Stomach (tissue), 9 donors: ENCODE results near the gene SAMD5. TPM values are rescaled to one million over a fixed set of nuclear protein-coding genes. Genes with fewer than 3 reads are reported as not detected.
"Not testable (repeated sequence)": the region's sequence is repeated elsewhere in the genome, so short reads cannot be mapped to it uniquely, and the experiment has no call there.

Experiments
- DNase-seq, 2 donors: peaks; one replicate each; pipeline versions ENCODE4 v3.0.0 to v3.0.0-alpha.2; 2013 to 2019
- H3K27ac ChIP-seq, 5 donors: fragments of 200-600 bp in 4 of 5; sonication (generic) in 4 of 5; one replicate each; pipeline ENCODE4 v1.5.1; 2013 to 2019; ENCODE audit warnings: mild to moderate bottlenecking in 1 of 5, moderate library complexity in 1 of 5
- H3K27me3 ChIP-seq, 3 donors: fragments of 200-600 bp; sonication (generic); one replicate each; pipeline ENCODE4 v1.5.1; 2017 to 2019; ENCODE audit warnings: mixed run types in 1 of 3
- H3K36me3 ChIP-seq, 4 donors: fragments of 200-600 bp; sonication (generic); 1 replicate in 3 of 4; 2 replicates in 1 of 4; pipeline ENCODE4 v1.5.1; 2016 to 2019
- H3K4me1 ChIP-seq, 4 donors: fragments of 200-600 bp; sonication (generic); one replicate each; pipeline ENCODE4 v1.5.1; 2016 to 2019
- H3K4me3 ChIP-seq, 4 donors: fragments of 200-600 bp; sonication (generic) in 3 of 4; one replicate each; pipeline ENCODE4 v1.5.1; 2016 to 2019; ENCODE audit warnings: mild to moderate bottlenecking in 1 of 4
- H3K9me3 ChIP-seq, 4 donors: fragments of 200-600 bp; sonication (generic); one replicate each; pipeline ENCODE4 v1.5.1; 2016 to 2019
- EP300 ChIP-seq: sonication (generic); formaldehyde crosslinking; IDR thresholded peaks from one replicate; pipeline ENCODE4 v1.6.1; 2017; ENCODE audit warnings: antibody characterized with exemption
- POLR2A ChIP-seq, 4 donors: fragments of 450-650 bp; IDR thresholded peaks; one replicate each; pipeline ENCODE4 v1.6.1; 2016; ENCODE audit warnings: antibody characterized with exemption in 4 of 4, control low read depth in 2 of 4, mild to moderate bottlenecking in 1 of 4, moderate library complexity in 1 of 4
- POLR2AphosphoS5 ChIP-seq, 3 donors: sonication (generic); formaldehyde crosslinking; IDR thresholded peaks; one replicate each; pipeline ENCODE4 v1.6.1; 2016; ENCODE audit warnings: antibody characterized with exemption in 3 of 3
- WGBS, 5 donors: extraction: QIAGEN DNeasy Blood & Tissue Kit in 3 of 5; methylation state at CpG; one replicate each; pipeline versions ENCODE4 v1.1.5 to v1.1.7; 2013 to 2018; 5-methylcytosine and 5-hydroxymethylcytosine counted together
- intact Hi-C: fragments of 100-400 bp; cut with DNase I; formaldehyde crosslinking; loops from one replicate; pipeline ENCODE4 v1.15.1; 2023; ENCODE audit warnings: low total_unique reads
- polyA plus RNA-seq, 3 donors: library from polyadenylated mRNA; stranded (reverse); fragments of 200-250 nt; gene quantifications; one replicate each; pipeline ENCODE4 v1.2.3, GENCODE V29; 2013
- total RNA-seq, 5 donors: library from RNA; depleted of rRNA; stranded (reverse); fragments of >200 nt; gene quantifications; one replicate each; pipeline versions ENCODE4 v1.1.0 to v1.2.3, GENCODE V29; 2014 to 2016
- TF ChIP-seq, protein P1 (sequence below), 7 experiments: fragments of 450-650 bp in 4 of 7; fragments of 200-600 bp in 3 of 7; sonication (generic) in 3 of 7; IDR thresholded peaks; one replicate each; pipeline ENCODE4 v1.5.1; 2016 to 2019; ENCODE audit warnings: antibody characterized with exemption in 7 of 7, control low read depth in 2 of 7, mild to moderate bottlenecking in 1 of 7
- donor health status: healthy with polysubstance abuse.
- donor health status: Bipolar disorder and iron deficiency.
- donor health status: healthy.

The SAMD5 gene
- total and polyA plus RNA-seq, 8 donors: under 0.01 to 19.1 (median 4.0) TPM

DNA sequence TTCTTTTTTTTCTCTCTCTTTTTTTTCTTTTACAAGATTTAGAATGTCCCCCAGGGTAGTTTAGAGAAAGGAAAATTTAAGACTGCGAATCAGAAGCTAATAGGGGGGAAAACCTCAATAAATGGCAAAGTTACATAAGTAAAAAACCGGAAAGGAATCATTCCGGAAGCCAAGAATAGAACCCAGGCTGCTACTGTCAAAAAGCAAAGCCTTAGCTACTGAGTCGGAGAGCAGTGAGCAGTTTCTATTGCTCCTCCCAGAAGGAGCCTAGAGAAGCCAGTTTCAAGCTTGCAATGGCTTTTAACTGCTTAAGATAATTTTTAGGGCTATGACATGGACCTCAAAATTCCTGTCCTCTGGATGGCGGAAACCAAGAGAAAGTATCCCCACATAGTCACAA, 31.6 kb downstream of the SAMD5 start:
- no peaks in the 10 kb centered on the region for H3K27me3 ChIP-seq
- no peaks in the 10 kb centered on the region for H3K4me1 ChIP-seq
- no peak for DNase-seq
- no peak overlapping the region for H3K4me3 ChIP-seq
- H3K27ac ChIP-seq: no peak overlapping the region
- peaks cover 0 to 14% (median 8%) of the 10 kb centered on the region in 4 donors for H3K9me3 ChIP-seq
- WGBS, 5 donors: 78 to 89% (median 87%) methylated on average over 5 of the region's 5 CpGs
- no peaks in the 10 kb centered on the region for H3K36me3 ChIP-seq
- no peak for TF ChIP-seq POLR2A (IDR thresholded peaks at IDR 0.05)
- no peak for TF ChIP-seq POLR2AphosphoS5 (IDR thresholded peaks at IDR 0.05)
- TF ChIP-seq, protein P1, sequence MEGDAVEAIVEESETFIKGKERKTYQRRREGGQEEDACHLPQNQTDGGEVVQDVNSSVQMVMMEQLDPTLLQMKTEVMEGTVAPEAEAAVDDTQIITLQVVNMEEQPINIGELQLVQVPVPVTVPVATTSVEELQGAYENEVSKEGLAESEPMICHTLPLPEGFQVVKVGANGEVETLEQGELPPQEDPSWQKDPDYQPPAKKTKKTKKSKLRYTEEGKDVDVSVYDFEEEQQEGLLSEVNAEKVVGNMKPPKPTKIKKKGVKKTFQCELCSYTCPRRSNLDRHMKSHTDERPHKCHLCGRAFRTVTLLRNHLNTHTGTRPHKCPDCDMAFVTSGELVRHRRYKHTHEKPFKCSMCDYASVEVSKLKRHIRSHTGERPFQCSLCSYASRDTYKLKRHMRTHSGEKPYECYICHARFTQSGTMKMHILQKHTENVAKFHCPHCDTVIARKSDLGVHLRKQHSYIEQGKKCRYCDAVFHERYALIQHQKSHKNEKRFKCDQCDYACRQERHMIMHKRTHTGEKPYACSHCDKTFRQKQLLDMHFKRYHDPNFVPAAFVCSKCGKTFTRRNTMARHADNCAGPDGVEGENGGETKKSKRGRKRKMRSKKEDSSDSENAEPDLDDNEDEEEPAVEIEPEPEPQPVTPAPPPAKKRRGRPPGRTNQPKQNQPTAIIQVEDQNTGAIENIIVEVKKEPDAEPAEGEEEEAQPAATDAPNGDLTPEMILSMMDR (IDR thresholded peaks at IDR 0.05): no peak
- TF ChIP-seq EP300: no peak
- intact Hi-C loops: no loop called here

- H3K36me3 ChIP-seq, H3K27me3 ChIP-seq, H3K4me1 ChIP-seq, intact Hi-C loops, H3K4me3 ChIP-seq, DNase-seq, H3K27ac ChIP-seq: not testable (repeated sequence)
- WGBS, 5 donors: 84 to 89% (median 87%) methylated on average over 4 of the region's 4 CpGs
- peaks cover 0 to 14% (median 8%) of the 10 kb centered on the region in 4 donors for H3K9me3 ChIP-seq
These were observed 33.9 kb downstream of the SAMD5 start for GRCh38 chr6:147542436-147542835.

DNA sequence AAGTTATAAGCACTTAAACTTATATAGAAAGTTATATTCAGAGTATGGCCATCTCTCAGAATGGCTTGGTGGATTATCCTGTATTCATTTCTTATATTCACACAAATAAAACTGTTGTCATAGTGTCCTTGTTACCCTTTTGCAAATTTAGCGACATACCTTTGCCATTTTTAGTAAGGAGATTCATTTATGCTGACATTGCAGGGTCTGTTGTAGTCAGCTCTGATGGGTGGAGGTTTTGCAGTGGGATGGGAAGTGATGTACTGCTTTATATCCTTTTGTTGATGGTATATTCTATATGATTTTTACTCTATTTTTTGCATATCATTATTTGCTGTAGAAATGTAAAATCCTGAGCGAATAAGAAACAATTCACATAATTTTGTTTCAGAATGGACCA, 35.9 kb downstream of the SAMD5 start:
- DNase-seq: no peak
- WGBS, 5 donors: 93 to 94% (median 93%) methylated on average over 2 of the region's 2 CpGs
- no peak overlapping the region for H3K4me3 ChIP-seq
- H3K27me3 ChIP-seq: no peaks in the 10 kb centered on the region
- intact Hi-C loops: no loop called here
- TF ChIP-seq, protein P1 (IDR thresholded peaks at IDR 0.05): no peak
- no peak for TF ChIP-seq POLR2AphosphoS5 (IDR thresholded peaks at IDR 0.05)
- TF ChIP-seq POLR2A (IDR thresholded peaks at IDR 0.05): no peak
- TF ChIP-seq EP300: no peak
- peaks cover 0 to 14% (median 8%) of the 10 kb centered on the region in 4 donors for H3K9me3 ChIP-seq
- peaks cover 0 to 9% (median 0%) of the 10 kb centered on the region in 4 donors for H3K4me1 ChIP-seq
- no peak overlapping the region for H3K27ac ChIP-seq
- no peaks in the 10 kb centered on the region for H3K36me3 ChIP-seq

GRCh38 chr6:147546501-147547368, 38.2 kb downstream of the SAMD5 start:
- no peak for DNase-seq
- peaks cover 0 to 9% (median 0%) of the 10 kb centered on the region in 4 donors for H3K4me1 ChIP-seq
- H3K4me3 ChIP-seq: no peak overlapping the region
- intact Hi-C loops: no loop called here
- no peak overlapping the region for H3K27ac ChIP-seq
- TF ChIP-seq, protein P1 (IDR thresholded peaks at IDR 0.05): no peak
- TF ChIP-seq EP300: no peak
- TF ChIP-seq POLR2A (IDR thresholded peaks at IDR 0.05): no peak
- no peak for TF ChIP-seq POLR2AphosphoS5 (IDR thresholded peaks at IDR 0.05)
- no peaks in the 10 kb centered on the region for H3K36me3 ChIP-seq
- no peaks in the 10 kb centered on the region for H3K27me3 ChIP-seq
- peaks cover 0 to 10% (median 4%) of the 10 kb centered on the region in 4 donors for H3K9me3 ChIP-seq
- WGBS, 5 donors: 72 to 89% (median 79%) methylated on average over 6 of the region's 6 CpGs
